ENCODE data around the gene CDK17. TPM values are rescaled to one million over a fixed set of nuclear protein-coding genes. Genes with fewer than 3 reads are reported as not detected.
"Not testable (repeated sequence)": the region's sequence is repeated elsewhere in the genome, so short reads cannot be mapped to it uniquely, and the experiment has no call there.

Gene CDK17
- total and polyA plus RNA-seq, 5 donors from 2014 or later = 21.6 to 120 (median 26.8) TPM

- H3K36me3 ChIP-seq (ENCODE audit: control insufficient read depth, insufficient read depth, low read length) = no peaks in the 10 kb centered on the region
- H3K27me3 ChIP-seq (ENCODE audit: control insufficient read depth, insufficient read depth, low read length) = no peaks in the 10 kb centered on the region
- Mint-ChIP-seq H3K9me3 (no peaks in the 10 kb centered on the region), H3K4me1 (peaks cover 36 to 65% (median 50%) of the 10 kb centered on the region in 4 donors), H3K4me3 (peak overlapping the region; percentile 89 to 99 (median 95)), H3K36me3 (no peaks in the 10 kb centered on the region), H3K27ac (peak overlapping the region in 2 of 3 donors; percentile 91 to 98), H3K27me3 (peaks cover 16% of the 10 kb centered on the region)
- peaks cover 32% of the 10 kb centered on the region for H3K4me1 ChIP-seq (ENCODE audit: control insufficient read depth, insufficient read depth, low read length, poor library complexity, severe bottlenecking)
- H3K9me3 ChIP-seq (ENCODE audit: control insufficient read depth in 2 of 2, low read length in 2 of 2) = no peaks in the 10 kb centered on the region
- H3K4me3 ChIP-seq (ENCODE audit: low read depth, low read length) = peak overlapping the region; percentile 100
- DNase-seq = no peak
- no peak for ATAC-seq (ENCODE audit: low read depth in 2 of 2)
- peak overlapping the region; percentile 97 for H3K27ac ChIP-seq (ENCODE audit: insufficient read depth, low read length, poor library complexity, severe bottlenecking)
Observed at GRCh38 chr12:96397756-96398423, 2.3 kb downstream of the CDK17 start.

- DNase-seq = no peak
- H3K27ac ChIP-seq (ENCODE audit: insufficient read depth, low read length, poor library complexity, severe bottlenecking) = no peak overlapping the region
- Mint-ChIP-seq H3K27me3 (peaks cover 16% of the 10 kb centered on the region), H3K27ac (no peak overlapping the region), H3K4me1 (peaks cover 39 to 71% (median 58%) of the 10 kb centered on the region in 4 donors), H3K4me3 (peak overlapping the region in 3 of 4 donors; percentile 55 to 94 (median 60)), H3K36me3 (no peaks in the 10 kb centered on the region), H3K9me3 (no peaks in the 10 kb centered on the region)
- no peaks in the 10 kb centered on the region for H3K9me3 ChIP-seq (ENCODE audit: control insufficient read depth in 2 of 2, low read length in 2 of 2)
- H3K27me3 ChIP-seq (ENCODE audit: control insufficient read depth, insufficient read depth, low read length) = no peaks in the 10 kb centered on the region
- H3K4me1 ChIP-seq (ENCODE audit: control insufficient read depth, insufficient read depth, low read length, poor library complexity, severe bottlenecking) = peaks cover 38% of the 10 kb centered on the region
- ATAC-seq (ENCODE audit: low read depth in 2 of 2) = no peak
- no peaks in the 10 kb centered on the region for H3K36me3 ChIP-seq (ENCODE audit: control insufficient read depth, insufficient read depth, low read length)
- peak overlapping the region; percentile 100 for H3K4me3 ChIP-seq (ENCODE audit: low read depth, low read length)
Observed at GRCh38 chr12:96396914-96397313, 3.3 kb downstream of the CDK17 start.

- no peak for DNase-seq
- Mint-ChIP-seq H3K4me3 (peak overlapping the region in 1 of 4 donors; percentile 94), H3K36me3 (no peaks in the 10 kb centered on the region), H3K9me3 (no peaks in the 10 kb centered on the region), H3K27ac (no peak overlapping the region), H3K27me3 (peaks cover 14% of the 10 kb centered on the region), H3K4me1 (peaks cover 39 to 71% (median 54%) of the 10 kb centered on the region in 4 donors)
- Histone ChIP-seq H3K27me3 (ENCODE audit: control insufficient read depth, insufficient read depth, low read length) (no peaks in the 10 kb centered on the region), H3K4me1 (ENCODE audit: control insufficient read depth, insufficient read depth, low read length, poor library complexity, severe bottlenecking) (peaks cover 34% of the 10 kb centered on the region), H3K9me3 (ENCODE audit: control insufficient read depth in 2 of 2, low read length in 2 of 2) (no peaks in the 10 kb centered on the region), H3K4me3 (ENCODE audit: low read depth, low read length) (peak overlapping the region; percentile 13), H3K27ac (ENCODE audit: insufficient read depth, low read length, poor library complexity, severe bottlenecking) (no peak overlapping the region), H3K36me3 (ENCODE audit: control insufficient read depth, insufficient read depth, low read length) (peaks cover 2% of the 10 kb centered on the region)
- ATAC-seq (ENCODE audit: low read depth in 2 of 2) = no peak
Observed at GRCh38 chr12:96396209-96396608, 4.0 kb downstream of the CDK17 start.

GRCh38 chr12:96395236-96395635 lies 5.0 kb downstream of the CDK17 start:
- peaks cover 2% of the 10 kb centered on the region for H3K36me3 ChIP-seq (ENCODE audit: control insufficient read depth, insufficient read depth, low read length)
- ATAC-seq (ENCODE audit: low read depth in 2 of 2) = no peak
- peaks cover 7% of the 10 kb centered on the region for H3K27me3 Mint-ChIP-seq
- H3K27ac ChIP-seq (ENCODE audit: insufficient read depth, low read length, poor library complexity, severe bottlenecking) = no peak overlapping the region
- H3K9me3 ChIP-seq (ENCODE audit: control insufficient read depth in 2 of 2, low read length in 2 of 2) = no peaks in the 10 kb centered on the region
- no peak overlapping the region for H3K27ac Mint-ChIP-seq
- no peak for DNase-seq
- H3K4me1 ChIP-seq (ENCODE audit: control insufficient read depth, insufficient read depth, low read length, poor library complexity, severe bottlenecking) = peaks cover 34% of the 10 kb centered on the region
- peaks cover 35 to 74% (median 49%) of the 10 kb centered on the region in 4 donors for H3K4me1 Mint-ChIP-seq
- H3K36me3 Mint-ChIP-seq = no peaks in the 10 kb centered on the region
- H3K27me3 ChIP-seq (ENCODE audit: control insufficient read depth, insufficient read depth, low read length) = no peaks in the 10 kb centered on the region
- H3K4me3 ChIP-seq (ENCODE audit: low read depth, low read length) = no peak overlapping the region
- no peaks in the 10 kb centered on the region for H3K9me3 Mint-ChIP-seq
- H3K4me3 Mint-ChIP-seq = peak overlapping the region in 2 of 4 donors; percentile 25 to 47

GRCh38 chr12:96393229-96393628 lies 7.0 kb downstream of the CDK17 start:
- H3K9me3 ChIP-seq (ENCODE audit: control insufficient read depth in 2 of 2, low read length in 2 of 2); H3K9me3 Mint-ChIP-seq; H3K27ac ChIP-seq (ENCODE audit: insufficient read depth, low read length, poor library complexity, severe bottlenecking); H3K36me3 Mint-ChIP-seq; H3K27me3 Mint-ChIP-seq; H3K36me3 ChIP-seq (ENCODE audit: control insufficient read depth, insufficient read depth, low read length); DNase-seq; H3K4me3 ChIP-seq (ENCODE audit: low read depth, low read length); H3K27me3 ChIP-seq (ENCODE audit: control insufficient read depth, insufficient read depth, low read length); ATAC-seq (ENCODE audit: low read depth in 2 of 2); H3K4me3 Mint-ChIP-seq: not testable (repeated sequence)
- Mint-ChIP-seq H3K27ac (peak overlapping the region in 2 of 3 donors; percentile 52 to 55), H3K4me1 (peaks cover 38 to 85% (median 53%) of the 10 kb centered on the region in 4 donors)
- peaks cover 34% of the 10 kb centered on the region for H3K4me1 ChIP-seq (ENCODE audit: control insufficient read depth, insufficient read depth, low read length, poor library complexity, severe bottlenecking)

GRCh38 chr12:96392397-96392796 lies 7.8 kb downstream of the CDK17 start:
- Histone ChIP-seq H3K27ac (ENCODE audit: insufficient read depth, low read length, poor library complexity, severe bottlenecking) (no peak overlapping the region), H3K27me3 (ENCODE audit: control insufficient read depth, insufficient read depth, low read length) (no peaks in the 10 kb centered on the region), H3K4me3 (ENCODE audit: low read depth, low read length) (no peak overlapping the region), H3K9me3 (ENCODE audit: control insufficient read depth in 2 of 2, low read length in 2 of 2) (no peaks in the 10 kb centered on the region), H3K4me1 (ENCODE audit: control insufficient read depth, insufficient read depth, low read length, poor library complexity, severe bottlenecking) (peaks cover 31% of the 10 kb centered on the region), H3K36me3 (ENCODE audit: control insufficient read depth, insufficient read depth, low read length) (peaks cover 2% of the 10 kb centered on the region)
- Mint-ChIP-seq H3K4me1 (peaks cover 39 to 83% (median 49%) of the 10 kb centered on the region in 4 donors), H3K4me3 (peak overlapping the region in 1 of 4 donors; percentile 41), H3K27ac (no peak overlapping the region), H3K36me3 (peaks cover 4% of the 10 kb centered on the region), H3K9me3 (no peaks in the 10 kb centered on the region), H3K27me3 (no peaks in the 10 kb centered on the region)
- DNase-seq (no peak), ATAC-seq (ENCODE audit: low read depth in 2 of 2) (no peak)

- Histone ChIP-seq H3K27me3 (ENCODE audit: control insufficient read depth, insufficient read depth, low read length) (no peaks in the 10 kb centered on the region), H3K36me3 (ENCODE audit: control insufficient read depth, insufficient read depth, low read length) (peaks cover 2% of the 10 kb centered on the region), H3K4me1 (ENCODE audit: control insufficient read depth, insufficient read depth, low read length, poor library complexity, severe bottlenecking) (peaks cover 32% of the 10 kb centered on the region), H3K27ac (ENCODE audit: insufficient read depth, low read length, poor library complexity, severe bottlenecking) (peak overlapping the region; percentile 43), H3K9me3 (ENCODE audit: control insufficient read depth in 2 of 2, low read length in 2 of 2) (no peaks in the 10 kb centered on the region), H3K4me3 (ENCODE audit: low read depth, low read length) (no peak overlapping the region)
- ATAC-seq (ENCODE audit: low read depth in 2 of 2) (no peak), DNase-seq (no peak)
- Mint-ChIP-seq H3K9me3 (peaks cover 0 to under 1% (median 0%) of the 10 kb centered on the region in 7 donors), H3K27ac (peak overlapping the region in 2 of 3 donors; percentile 15 to 78), H3K4me3 (peak overlapping the region in 1 of 4 donors; percentile 44), H3K4me1 (peaks cover 38 to 89% (median 53%) of the 10 kb centered on the region in 4 donors), H3K27me3 (no peaks in the 10 kb centered on the region), H3K36me3 (peaks cover 7% of the 10 kb centered on the region)
Observed at GRCh38 chr12:96387981-96388380, 12.3 kb downstream of the CDK17 start.

- no peak for DNase-seq
- Mint-ChIP-seq H3K4me1 (peaks cover 40 to 90% (median 56%) of the 10 kb centered on the region in 4 donors), H3K27me3 (no peaks in the 10 kb centered on the region), H3K9me3 (peaks cover 0 to 7% (median 0%) of the 10 kb centered on the region in 7 donors), H3K36me3 (peaks cover 15% of the 10 kb centered on the region), H3K4me3 (peak overlapping the region; percentile 12 to 71 (median 40)), H3K27ac (peak overlapping the region in 1 of 3 donors; percentile 43)
- ATAC-seq (ENCODE audit: low read depth in 2 of 2) = no peak
- H3K4me3 ChIP-seq (ENCODE audit: low read depth, low read length) = no peak overlapping the region
- H3K9me3 ChIP-seq (ENCODE audit: control insufficient read depth in 2 of 2, low read length in 2 of 2) = no peaks in the 10 kb centered on the region
- peaks cover 27% of the 10 kb centered on the region for H3K4me1 ChIP-seq (ENCODE audit: control insufficient read depth, insufficient read depth, low read length, poor library complexity, severe bottlenecking)
- no peak overlapping the region for H3K27ac ChIP-seq (ENCODE audit: insufficient read depth, low read length, poor library complexity, severe bottlenecking)
- H3K36me3 ChIP-seq (ENCODE audit: control insufficient read depth, insufficient read depth, low read length) = peaks cover 2% of the 10 kb centered on the region
- no peaks in the 10 kb centered on the region for H3K27me3 ChIP-seq (ENCODE audit: control insufficient read depth, insufficient read depth, low read length)
Observed at GRCh38 chr12:96386794-96387193, 13.4 kb downstream of the CDK17 start.

Data from CD4-positive, CD25-positive, alpha-beta regulatory T cell (primary cell).